AG09309 (cell line): ENCODE data around the gene SYT8.

Experiments
- DNase-seq: peaks from one replicate; pipeline ENCODE4 v3.0.0-alpha.2; 2010; ENCODE audit warnings: low read depth
- H3K4me3 ChIP-seq: 2 replicates; pipeline ENCODE4 v1.5.1; 2011; ENCODE audit warnings: mild to moderate bottlenecking, low read depth, low read length, moderate library complexity; ENCODE audit not compliant: control insufficient read depth
- TF ChIP-seq, protein P1 (sequence below): IDR thresholded peaks from 2 replicates; pipeline ENCODE4 v1.5.1; 2011; ENCODE audit warnings: mild to moderate bottlenecking, low read depth, low read length, inconsistent platforms; ENCODE audit not compliant: insufficient read depth, control insufficient read depth; ENCODE audit errors: missing control alignments

Gene SYT8

DNA sequence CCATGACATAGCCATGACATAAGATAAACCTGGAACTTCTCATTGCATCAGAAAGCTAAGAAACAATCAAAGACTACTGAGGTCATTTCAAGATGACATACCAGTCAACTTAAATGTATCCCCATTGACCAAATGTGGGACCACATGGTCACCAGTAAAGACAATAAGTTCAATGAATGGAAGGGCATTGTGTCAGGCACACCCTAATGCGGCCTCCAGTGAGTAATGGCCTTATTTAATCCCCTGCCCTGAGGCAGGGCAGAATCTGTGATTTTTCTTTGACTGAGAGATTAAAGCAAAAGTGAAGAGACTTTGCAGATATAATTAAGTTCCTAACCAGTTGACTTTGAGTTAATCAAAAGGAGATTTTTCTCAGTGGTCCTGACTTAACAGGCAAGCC is 17.3 kb upstream of the SYT8 start:
- TF ChIP-seq, protein P1, sequence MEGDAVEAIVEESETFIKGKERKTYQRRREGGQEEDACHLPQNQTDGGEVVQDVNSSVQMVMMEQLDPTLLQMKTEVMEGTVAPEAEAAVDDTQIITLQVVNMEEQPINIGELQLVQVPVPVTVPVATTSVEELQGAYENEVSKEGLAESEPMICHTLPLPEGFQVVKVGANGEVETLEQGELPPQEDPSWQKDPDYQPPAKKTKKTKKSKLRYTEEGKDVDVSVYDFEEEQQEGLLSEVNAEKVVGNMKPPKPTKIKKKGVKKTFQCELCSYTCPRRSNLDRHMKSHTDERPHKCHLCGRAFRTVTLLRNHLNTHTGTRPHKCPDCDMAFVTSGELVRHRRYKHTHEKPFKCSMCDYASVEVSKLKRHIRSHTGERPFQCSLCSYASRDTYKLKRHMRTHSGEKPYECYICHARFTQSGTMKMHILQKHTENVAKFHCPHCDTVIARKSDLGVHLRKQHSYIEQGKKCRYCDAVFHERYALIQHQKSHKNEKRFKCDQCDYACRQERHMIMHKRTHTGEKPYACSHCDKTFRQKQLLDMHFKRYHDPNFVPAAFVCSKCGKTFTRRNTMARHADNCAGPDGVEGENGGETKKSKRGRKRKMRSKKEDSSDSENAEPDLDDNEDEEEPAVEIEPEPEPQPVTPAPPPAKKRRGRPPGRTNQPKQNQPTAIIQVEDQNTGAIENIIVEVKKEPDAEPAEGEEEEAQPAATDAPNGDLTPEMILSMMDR, result no peak
- no peak for DNase-seq
- no peak overlapping the region for H3K4me3 ChIP-seq

DNA sequence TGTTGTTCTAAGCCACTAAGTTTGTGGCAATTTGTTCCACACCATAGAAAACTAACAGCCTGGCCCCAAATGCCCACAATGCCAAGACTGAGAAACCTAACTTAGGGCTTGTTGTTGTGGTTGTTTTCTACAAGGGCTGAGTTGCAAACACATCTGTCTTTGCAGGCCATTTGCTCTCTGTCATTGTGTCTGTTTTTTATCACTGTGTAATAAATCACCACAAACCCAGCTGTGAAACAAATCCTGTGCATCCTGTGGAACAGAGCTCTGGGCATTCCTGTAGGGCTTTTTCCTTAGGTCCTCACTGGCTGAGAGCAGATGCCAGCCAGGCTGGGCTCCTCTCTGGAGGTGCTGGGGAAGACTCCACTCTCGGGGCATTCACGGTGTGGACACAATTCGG is 15.7 kb upstream of the SYT8 start:
- no peak for DNase-seq
- TF ChIP-seq, protein P1, result no peak
- H3K4me3 ChIP-seq, result no peak overlapping the region

DNA sequence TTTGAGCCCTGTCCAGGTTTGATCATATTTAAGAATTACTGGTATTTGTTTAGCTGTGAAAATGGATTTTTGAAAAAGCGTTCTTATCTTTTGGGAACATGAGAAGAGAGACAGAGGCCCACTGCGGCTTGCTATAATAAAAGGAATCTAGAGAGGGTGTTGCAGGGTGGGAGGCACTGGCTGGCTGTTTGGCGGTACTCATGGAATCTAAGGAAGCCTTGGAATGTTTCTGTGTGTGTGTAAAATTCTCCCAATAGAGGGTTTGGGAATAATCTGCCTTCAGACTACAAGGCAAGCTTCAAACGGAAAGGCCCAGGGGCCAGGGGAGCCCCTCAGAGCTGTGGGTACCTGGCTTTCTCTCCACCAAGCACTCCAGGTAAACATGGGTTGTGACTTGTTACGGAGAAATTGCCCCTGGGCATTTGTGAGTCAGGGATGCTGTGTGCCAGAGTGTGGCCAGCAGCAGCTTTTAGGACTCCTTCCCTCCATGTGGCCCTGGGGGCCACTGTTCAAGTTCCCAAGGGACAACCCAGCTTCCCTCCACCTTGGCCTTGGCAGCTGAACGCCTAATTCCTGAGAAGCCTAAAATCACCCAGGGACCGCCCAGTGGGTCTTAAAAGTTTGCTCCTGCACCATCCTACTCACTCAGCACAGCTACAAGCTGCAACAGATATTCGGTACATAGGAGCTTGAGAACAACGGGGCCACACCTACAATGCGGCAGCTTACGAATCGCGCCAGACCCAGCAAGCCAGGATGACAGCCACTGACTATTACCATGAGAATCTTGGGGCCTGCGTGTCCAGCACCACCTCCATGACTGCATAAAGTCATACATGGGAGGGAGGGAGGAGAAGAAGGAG is 14.1 kb upstream of the SYT8 start:
- peak; percentile 20 for DNase-seq
- TF ChIP-seq, protein P1, result no peak
- no peak overlapping the region for H3K4me3 ChIP-seq

DNA sequence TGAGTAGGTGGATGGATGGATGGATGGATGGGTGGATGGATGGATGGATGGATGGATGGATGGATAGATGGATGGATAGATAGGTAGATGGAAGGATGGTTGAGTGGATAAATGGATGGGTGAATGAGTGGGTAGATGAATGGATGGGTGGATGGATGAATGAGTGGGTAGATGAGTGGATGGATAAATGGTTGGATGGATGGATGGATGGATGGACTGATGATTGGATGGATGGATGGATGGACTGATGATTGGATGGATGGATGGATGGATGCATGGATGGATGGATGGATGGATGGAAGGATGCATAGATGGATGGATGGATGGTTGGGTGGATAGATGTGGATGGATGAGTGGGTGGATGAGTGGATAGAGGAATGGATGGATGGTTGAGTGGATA is 13.2 kb upstream of the SYT8 start:
- TF ChIP-seq, protein P1, result no peak
- no peak for DNase-seq
- H3K4me3 ChIP-seq, result no peak overlapping the region

DNA sequence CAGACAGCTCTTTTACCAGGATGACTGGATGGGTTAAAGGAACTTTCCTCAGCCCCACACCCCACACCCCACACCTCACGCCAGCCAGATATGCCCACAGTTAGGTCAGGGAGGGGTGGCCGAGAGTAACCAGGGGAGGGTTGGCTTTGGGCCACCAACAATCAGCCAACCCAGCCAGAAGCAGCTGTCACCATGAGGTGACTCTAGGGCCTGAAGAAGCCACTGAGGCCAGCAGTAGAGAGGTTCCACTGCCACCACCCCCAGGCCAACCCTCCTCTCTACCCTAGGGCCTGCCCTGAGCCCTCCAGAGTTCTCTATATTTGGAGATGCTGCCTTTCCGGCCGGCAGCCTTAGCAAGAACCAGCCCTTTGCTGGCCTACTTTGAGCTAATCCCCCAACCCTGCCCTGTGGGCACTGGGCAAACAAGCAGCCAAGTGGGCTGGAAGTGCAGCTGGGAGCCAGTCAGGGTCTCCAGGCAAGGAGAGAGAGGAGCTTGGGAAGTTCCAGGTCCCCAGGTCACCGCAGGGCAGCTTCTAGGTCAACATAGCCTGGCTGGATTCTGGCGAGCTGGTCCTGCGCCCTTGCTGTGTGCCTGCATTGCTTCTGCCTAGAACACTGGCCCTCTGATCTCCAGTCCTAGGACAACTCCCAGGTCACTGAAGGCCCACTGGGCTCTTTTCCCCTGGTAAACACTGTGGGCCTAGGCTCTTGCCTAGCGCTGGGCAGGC is 12.0 kb upstream of the SYT8 start:
- no peak overlapping the region for H3K4me3 ChIP-seq
- TF ChIP-seq, protein P1, result no peak
- DNase-seq, result no peak

DNA sequence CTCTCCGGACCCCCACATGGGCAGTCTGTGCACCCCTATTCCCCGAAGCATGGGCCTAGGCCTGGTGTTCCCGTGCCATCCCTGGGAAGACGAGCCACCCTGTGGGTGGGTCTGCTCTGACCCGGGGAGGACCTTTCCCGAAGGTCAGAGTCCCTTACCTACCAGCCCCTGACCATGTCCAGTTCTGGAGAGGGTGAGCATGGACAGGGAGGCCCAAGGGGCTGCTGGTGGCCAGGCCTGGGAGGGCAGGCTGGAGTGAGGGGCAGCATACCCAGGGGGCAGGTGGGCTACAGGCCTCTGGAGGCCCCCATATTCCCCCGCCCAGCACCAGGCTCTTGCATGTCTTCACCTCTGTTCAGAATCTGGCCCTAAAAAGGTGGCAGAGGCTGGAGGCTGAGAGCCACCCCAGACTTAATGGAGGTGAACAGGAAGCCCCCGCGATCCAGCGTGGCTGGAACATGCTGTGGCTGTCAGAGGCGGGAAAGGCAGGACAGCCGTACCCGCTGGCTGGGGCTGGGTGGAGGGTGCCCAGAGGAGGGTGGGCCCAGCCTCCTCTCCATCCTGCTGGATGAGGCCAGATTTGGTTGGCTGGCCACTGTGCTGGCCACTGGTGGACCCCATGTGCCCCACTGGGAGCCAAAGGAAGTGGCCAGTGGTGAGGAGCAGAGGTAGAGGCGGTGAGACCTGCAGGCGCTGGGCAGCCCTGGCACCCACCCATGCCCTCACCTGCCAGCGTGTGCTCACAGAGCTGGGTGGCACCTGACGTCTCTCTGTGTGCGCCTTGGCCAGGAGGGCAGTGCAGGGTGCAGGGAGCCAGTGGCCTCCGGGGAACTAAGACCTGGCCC is 11.2 kb upstream of the SYT8 start:
- TF ChIP-seq, protein P1, result no peak
- no peak for DNase-seq
- H3K4me3 ChIP-seq, result no peak overlapping the region
